Keratinocyte (primary cell): ENCODE measurements around the gene CENPP. TPM values are rescaled to one million over a fixed set of nuclear protein-coding genes. Genes with fewer than 3 reads are reported as not detected.

Source experiments
- DNase-seq: peaks from one replicate; pipeline ENCODE4 v3.0.0-alpha.2; 2011; ENCODE audit warnings: low read depth, missing footprints, low spot score
- FAIRE-seq: peaks from 2 replicates; lab custom pipeline; 2011; peaks lifted over from hg19 to GRCh38; lab: Jason Lieb, UNC
- H2AFZ ChIP-seq: 2 replicates; pipeline ENCODE4 v1.6.0; 2012; ENCODE audit warnings: low read length, control low read depth, inconsistent platforms; ENCODE audit not compliant: control insufficient read depth
- H3K27ac ChIP-seq: 2 replicates; pipeline ENCODE4 v1.5.1; 2011; ENCODE audit warnings: low read length; ENCODE audit not compliant: control insufficient read depth, insufficient read depth
- H3K27me3 ChIP-seq: 3 replicates; pipeline ENCODE4 v1.6.0; 2011; ENCODE audit warnings: low read length; ENCODE audit not compliant: control insufficient read depth, insufficient read depth; ENCODE audit errors: extremely low read depth
- H3K36me3 ChIP-seq, 2 experiments: 2 replicates in 1 of 2; 3 replicates in 1 of 2; pipeline ENCODE4 v1.5.1; 2011; ENCODE audit warnings: low read length in 2 of 2, mild to moderate bottlenecking in 1 of 2; ENCODE audit not compliant: control insufficient read depth in 2 of 2, insufficient read depth in 2 of 2; ENCODE audit errors: extremely low read depth in 1 of 2
- H3K4me1 ChIP-seq: 3 replicates; pipeline ENCODE4 v1.5.1; 2011; ENCODE audit warnings: low read length; ENCODE audit not compliant: control insufficient read depth, insufficient read depth; ENCODE audit errors: extremely low read depth
- H3K4me2 ChIP-seq: 3 replicates; pipeline ENCODE4 v1.6.0; 2011; ENCODE audit warnings: low read depth, low read length; ENCODE audit not compliant: control insufficient read depth, insufficient read depth; ENCODE audit errors: extremely low read depth
- H3K4me3 ChIP-seq, 3 experiments: fragments of 200-600 bp in 1 of 3; sonication (generic) in 1 of 3; 2 replicates in 2 of 3; 3 replicates in 1 of 3; pipeline ENCODE4 v1.5.1; 2011 to 2016; ENCODE audit warnings: low read length in 3 of 3, mild to moderate bottlenecking in 3 of 3, control low read depth in 2 of 3, inconsistent platforms in 1 of 3, low read depth in 1 of 3, mixed read lengths in 1 of 3, mixed run types in 1 of 3, moderate library complexity in 1 of 3; ENCODE audit not compliant: control insufficient read depth in 2 of 3, insufficient read depth in 2 of 3; ENCODE audit errors: extremely low read depth in 1 of 3
- H3K79me2 ChIP-seq: 2 replicates; pipeline ENCODE4 v1.6.0; 2012; ENCODE audit warnings: low read length; ENCODE audit not compliant: control insufficient read depth, insufficient read depth
- H3K9ac ChIP-seq: 3 replicates; pipeline ENCODE4 v1.6.0; 2011; ENCODE audit warnings: low read length; ENCODE audit not compliant: control insufficient read depth, insufficient read depth; ENCODE audit errors: extremely low read depth
- H3K9me1 ChIP-seq: 3 replicates; pipeline ENCODE4 v1.6.0; 2011; ENCODE audit warnings: low read length; ENCODE audit not compliant: control insufficient read depth, insufficient read depth; ENCODE audit errors: extremely low read depth
- H3K9me3 ChIP-seq: 2 replicates; pipeline ENCODE4 v1.5.1; 2012; ENCODE audit warnings: low read depth, low read length; ENCODE audit not compliant: control insufficient read depth
- H4K20me1 ChIP-seq: 3 replicates; pipeline ENCODE4 v1.6.0; 2011; ENCODE audit warnings: low read length; ENCODE audit not compliant: control insufficient read depth, insufficient read depth; ENCODE audit errors: extremely low read depth
- EZH2 ChIP-seq: IDR thresholded peaks from one replicate; pipeline ENCODE4 v1.6.1; 2012; ENCODE audit warnings: inconsistent platforms, mild to moderate bottlenecking, low read length, moderate library complexity
- dilution Hi-C: fragments of 300-500 bp; cut with MboI; formaldehyde crosslinking; loops from one replicate; pipeline ENCODE4 v1.7.0; 2020; ENCODE audit warnings: low sequenced_read_pairs; ENCODE audit not compliant: extremely low pct_ligation_motif_present
- polyA minus RNA-seq, 3 experiments: library from RNA; depleted of rRNA, polyadenylated mRNA; stranded (reverse); fragments of >200 nt; gene quantifications; 1 replicate in 1 of 3; 2 replicates in 1 of 3; 3 replicates in 1 of 3; pipeline ENCODE4 v1.2.3, GENCODE V29; 2011
- polyA plus RNA-seq, 5 experiments: library from polyadenylated mRNA; depleted of rRNA in 3 of 5; stranded (reverse) in 3 of 5; stranded (forward) in 1 of 5; unstranded in 1 of 5; fragments of >200 nt; gene quantifications; 1 replicate in 1 of 5; 2 replicates in 3 of 5; 3 replicates in 1 of 5; pipeline versions ENCODE4 v1.2.1 to v1.2.3, GENCODE V29; 2011 to 2012; ENCODE audit warnings: missing spikeins in 2 of 5, low read depth in 1 of 5, low replicate concordance in 1 of 5
- TF ChIP-seq, protein P1 (sequence below), 3 experiments: IDR thresholded peaks in 1 of 3; conservative IDR thresholded peaks in 1 of 3; optimal IDR thresholded peaks in 1 of 3; 2 replicates in 2 of 3; 3 replicates in 1 of 3; pipeline versions ENCODE3 to v1.5.1; 2011; ENCODE audit warnings: low read length in 3 of 3, mild to moderate bottlenecking in 3 of 3, moderate library complexity in 2 of 3, control low read depth in 1 of 3, inconsistent platforms in 1 of 3; ENCODE audit not compliant: insufficient read depth in 2 of 3; ENCODE audit errors: extremely low read depth in 1 of 3

CENPP gene
- polyA plus RNA-seq (2.8 to 6.7 TPM (median 3.3 TPM) in 3 replicates), polyA minus RNA-seq (0.75 to 3.0 TPM (median 2.0 TPM) in 3 replicates)
- polyA plus RNA-seq (2011; ENCODE audit: low read depth) = 1.3 TPM
- 3.3 and 4.6 TPM in 2 replicates for polyA plus RNA-seq (2011; cell fraction: cytosol; rRNA removed)
- 1.5 and 2.0 TPM in 2 replicates for polyA plus RNA-seq (2011; cell fraction: nucleus; rRNA removed)
- 2.7 and 4.6 TPM in 2 replicates for polyA plus RNA-seq (2012; ENCODE audit: low replicate concordance)
- polyA minus RNA-seq (2011; cell fraction: cytosol; rRNA and poly(A)+ RNA removed) = 2.5 TPM
- 1.2 and 7.8 TPM in 2 replicates for polyA minus RNA-seq (2011; cell fraction: nucleus; rRNA and poly(A)+ RNA removed)

DNA sequence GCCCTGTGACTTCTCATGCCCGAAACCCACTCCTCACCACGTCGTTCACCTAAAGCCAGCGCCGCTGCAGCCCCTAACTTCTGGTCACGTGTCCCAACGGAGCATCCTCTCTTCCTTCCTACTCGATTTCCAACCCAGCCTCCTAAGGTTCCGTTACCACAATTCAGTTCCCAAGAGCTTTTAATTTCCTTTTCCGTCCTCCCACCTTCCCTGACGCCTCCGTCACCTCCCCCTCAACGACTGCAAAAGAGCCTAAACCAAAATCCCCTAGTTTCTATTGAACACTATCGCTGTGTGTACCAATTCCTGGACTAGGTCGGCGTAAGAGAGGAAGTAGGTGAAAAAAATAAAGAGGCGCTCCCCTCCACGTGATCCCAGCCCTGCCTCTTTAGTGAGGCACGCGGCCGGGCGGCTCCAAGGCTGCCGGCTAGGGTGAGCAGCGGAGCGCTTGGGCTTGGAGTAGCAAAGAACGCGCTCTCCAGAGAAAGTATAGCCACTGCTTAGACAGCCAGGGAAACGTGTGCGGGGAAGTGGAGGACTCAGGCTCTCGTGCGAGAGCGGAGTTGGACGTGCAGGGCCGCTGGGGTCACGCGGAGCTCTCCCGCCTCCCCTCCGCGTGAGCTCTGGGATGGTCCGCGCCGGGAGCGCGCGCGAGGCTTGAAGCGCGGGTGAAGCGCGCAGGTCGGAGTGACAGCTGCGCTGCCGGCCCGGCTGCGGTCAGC, at the start of gene CENPP, which contains the start of gene NOL8:
CENPP (plus strand) TSS at position 685 of the 722 bp plus-strand sequence.
NOL8 (minus strand) TSS at position 82 of the 722 bp plus-strand sequence. CDS start 1,189 bp downstream, outside the sequence.
- Histone ChIP-seq H2AFZ (peak within 1 kb of the TSS; percentile 99), H3K36me3 (peaks cover 5 to 12% of the 10 kb centered on the region in 2 experiments), H3K9me1 (no peaks in the 10 kb centered on the region), H3K4me2 (peak within 1 kb of the TSS; percentile 84), H3K9ac (peak within 1 kb of the TSS; percentile 100), H3K4me3 (peak within 1 kb of the TSS; percentile 75 to 98 (median 93)), H3K4me1 (peaks cover 27% of the 10 kb centered on the region), H3K27me3 (no peaks in the 10 kb centered on the region), H3K9me3 (no peaks in the 10 kb centered on the region), H3K27ac (peak within 1 kb of the TSS; percentile 100), H3K79me2 (peaks cover 24% of the 10 kb centered on the region), H4K20me1 (no peaks in the 10 kb centered on the region)
- dilution Hi-C loops = no loop called here
- TF ChIP-seq, protein P1, sequence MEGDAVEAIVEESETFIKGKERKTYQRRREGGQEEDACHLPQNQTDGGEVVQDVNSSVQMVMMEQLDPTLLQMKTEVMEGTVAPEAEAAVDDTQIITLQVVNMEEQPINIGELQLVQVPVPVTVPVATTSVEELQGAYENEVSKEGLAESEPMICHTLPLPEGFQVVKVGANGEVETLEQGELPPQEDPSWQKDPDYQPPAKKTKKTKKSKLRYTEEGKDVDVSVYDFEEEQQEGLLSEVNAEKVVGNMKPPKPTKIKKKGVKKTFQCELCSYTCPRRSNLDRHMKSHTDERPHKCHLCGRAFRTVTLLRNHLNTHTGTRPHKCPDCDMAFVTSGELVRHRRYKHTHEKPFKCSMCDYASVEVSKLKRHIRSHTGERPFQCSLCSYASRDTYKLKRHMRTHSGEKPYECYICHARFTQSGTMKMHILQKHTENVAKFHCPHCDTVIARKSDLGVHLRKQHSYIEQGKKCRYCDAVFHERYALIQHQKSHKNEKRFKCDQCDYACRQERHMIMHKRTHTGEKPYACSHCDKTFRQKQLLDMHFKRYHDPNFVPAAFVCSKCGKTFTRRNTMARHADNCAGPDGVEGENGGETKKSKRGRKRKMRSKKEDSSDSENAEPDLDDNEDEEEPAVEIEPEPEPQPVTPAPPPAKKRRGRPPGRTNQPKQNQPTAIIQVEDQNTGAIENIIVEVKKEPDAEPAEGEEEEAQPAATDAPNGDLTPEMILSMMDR (optimal IDR thresholded peaks at IDR 0.05 in 1 of 3, IDR thresholded peaks at IDR 0.05 in 1 of 3, conservative IDR thresholded peaks at IDR 0.05 in 1 of 3; ENCODE audit: extremely low read depth in 1 of 3, insufficient read depth in 2 of 3, low read length in 3 of 3) = no peak
- TF ChIP-seq EZH2 = no peak
- DNase-seq (no peak), FAIRE-seq (peak; percentile 26)

DNA sequence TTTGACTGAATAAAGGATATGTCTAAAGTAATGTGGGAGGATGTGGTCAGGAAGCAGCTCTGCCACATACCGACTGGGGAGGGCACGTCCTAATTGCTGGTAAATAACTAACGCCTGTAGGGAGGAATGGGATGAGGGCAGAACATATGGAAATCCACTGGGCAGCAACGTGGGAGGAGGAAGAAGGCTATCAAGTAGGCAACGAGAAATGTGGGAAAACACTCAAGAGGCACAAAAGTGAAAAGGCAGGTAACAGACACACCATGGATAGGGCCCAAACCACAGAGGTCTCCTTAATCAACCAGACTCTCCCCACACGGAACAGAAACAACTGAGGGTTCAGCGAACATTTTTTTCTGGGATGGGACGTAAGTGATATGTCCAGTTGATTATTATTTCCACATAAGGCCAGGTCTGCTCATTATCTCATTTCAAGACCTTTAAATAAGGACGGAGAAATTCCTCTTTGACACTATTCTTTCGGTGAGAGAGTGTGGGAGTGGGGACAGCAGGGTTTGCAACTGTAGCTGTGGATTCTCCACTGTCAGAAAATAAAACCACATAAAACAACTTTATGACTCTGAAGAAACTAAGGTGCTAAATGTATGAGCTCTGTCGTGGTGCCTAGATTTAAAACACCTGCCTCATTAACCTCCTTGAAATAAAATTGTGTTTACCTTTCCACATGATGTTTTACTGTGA, 49.3 kb upstream of the CENPP start:
- no peak overlapping the region for H3K4me3 ChIP-seq
- H3K4me2 ChIP-seq = no peak overlapping the region
- H3K9me1 ChIP-seq = no peaks in the 10 kb centered on the region
- H3K9me3 ChIP-seq = no peaks in the 10 kb centered on the region
- no peak for TF ChIP-seq EZH2
- TF ChIP-seq, protein P1 (optimal IDR thresholded peaks at IDR 0.05 in 1 of 3, IDR thresholded peaks at IDR 0.05 in 1 of 3, conservative IDR thresholded peaks at IDR 0.05 in 1 of 3; ENCODE audit: extremely low read depth in 1 of 3, insufficient read depth in 2 of 3, low read length in 3 of 3) = no peak
- DNase-seq (no peak), FAIRE-seq (no peak)
- H3K27ac ChIP-seq = no peak overlapping the region
- H3K36me3 ChIP-seq = peaks cover 40 to 60% of the 10 kb centered on the region in 2 experiments
- H3K79me2 ChIP-seq = no peaks in the 10 kb centered on the region
- H3K27me3 ChIP-seq = no peaks in the 10 kb centered on the region
- peaks cover 8% of the 10 kb centered on the region for H4K20me1 ChIP-seq
- no peaks in the 10 kb centered on the region for H3K4me1 ChIP-seq
- H3K9ac ChIP-seq = no peak overlapping the region
- dilution Hi-C loops = no loop called here
- H2AFZ ChIP-seq = no peak overlapping the region
